HG03103 (cell line): Measurements from ENCODE around the gene KREMEN1.

Experiments
- ATAC-seq: cut with Tn5 transposase; IDR thresholded peaks from one replicate; pipeline ENCODE4 v1.9.1; 2021; ENCODE audit warnings: low read depth; ENCODE audit not compliant: unreplicated experiment

KREMEN1 gene

GRCh38 chr22:29202212-29203192 lies 129.7 kb downstream of the KREMEN1 start:
- peak; percentile 53 for ATAC-seq

- ATAC-seq, result no peak
Measured at GRCh38 chr22:29203488-29204454, 130.9 kb downstream of the KREMEN1 start.

DNA sequence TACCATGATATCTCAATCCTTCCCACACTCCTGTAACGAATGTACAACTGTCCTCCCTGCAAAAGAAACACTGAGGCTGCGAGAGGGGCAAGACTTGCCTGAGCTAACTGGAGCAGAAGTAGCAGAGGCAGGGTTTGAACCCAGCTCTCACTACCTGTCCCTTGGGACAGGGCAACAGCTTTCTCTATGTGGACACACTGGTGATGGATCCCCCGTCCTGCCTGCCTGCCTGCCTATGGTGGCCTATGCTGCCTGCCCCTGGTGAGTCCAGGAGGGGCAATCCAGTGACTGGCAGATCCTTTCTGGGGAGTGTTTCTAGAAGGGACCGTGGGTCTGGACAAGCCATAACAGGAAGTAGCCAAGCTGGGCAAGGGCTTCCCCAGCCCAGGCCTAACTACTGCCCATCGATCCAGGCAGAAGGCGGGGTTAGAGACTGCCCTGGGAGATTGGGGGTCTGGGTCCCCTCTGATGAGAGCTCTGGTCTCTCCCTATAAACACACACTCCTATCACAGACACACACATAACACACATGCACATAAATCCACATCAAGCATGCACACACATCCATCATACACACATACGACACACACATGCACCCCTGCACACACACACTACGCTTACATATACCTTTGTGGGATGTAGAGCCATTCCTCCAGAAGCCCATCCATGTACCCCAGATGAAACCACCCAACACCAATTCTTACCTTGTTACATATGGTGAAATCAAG lies 131.8 kb downstream of the KREMEN1 start:
- no peak for ATAC-seq

- no peak for ATAC-seq
Measured at GRCh38 chr22:29205252-29205593, 132.4 kb downstream of the KREMEN1 start.

DNA sequence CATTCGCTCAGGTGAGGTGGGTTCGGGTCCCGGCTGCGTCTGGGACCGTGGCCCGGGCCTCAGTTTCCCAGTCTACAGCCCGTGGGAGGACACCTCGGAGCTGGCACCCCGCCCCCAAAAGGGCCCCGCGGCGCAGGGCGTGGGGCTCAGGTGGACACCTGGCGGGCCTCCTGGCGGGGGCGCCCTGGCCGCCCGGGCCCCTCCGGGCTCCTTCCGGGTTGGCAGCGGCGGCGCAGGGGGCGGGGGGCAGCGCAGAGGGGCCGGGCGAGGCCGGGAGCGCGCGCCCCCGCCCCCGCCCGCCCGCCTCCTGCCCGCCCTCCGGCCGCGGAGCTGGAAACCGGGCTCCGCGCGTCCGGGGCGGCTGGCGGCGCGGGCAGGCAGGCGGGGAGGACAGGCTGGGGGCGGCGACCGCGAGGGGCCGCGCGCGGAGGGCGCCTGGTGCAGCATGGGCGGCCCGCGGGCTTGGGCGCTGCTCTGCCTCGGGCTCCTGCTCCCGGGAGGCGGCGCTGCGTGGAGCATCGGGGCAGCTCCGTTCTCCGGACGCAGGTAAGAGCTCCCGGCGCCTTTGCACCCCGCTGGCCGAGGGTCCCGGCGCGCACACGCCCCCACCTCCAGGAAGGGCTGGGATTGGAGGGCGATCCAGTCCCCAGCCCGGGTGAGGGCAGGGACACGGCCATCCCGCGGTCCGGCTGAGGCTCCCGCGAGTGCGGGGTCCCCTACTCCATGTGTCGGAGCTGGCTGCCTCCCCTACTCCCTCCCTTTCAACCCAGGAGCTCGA lies 132.9 kb downstream of the KREMEN1 start, which contains the start of gene EMID1:
Gene EMID1 (plus strand): TSS at position 303 of the 778 bp plus-strand sequence. CDS start 143 bp downstream, at position 446.
- no peak for ATAC-seq

GRCh38 chr22:29206372-29207242 lies 133.8 kb downstream of the KREMEN1 start:
- ATAC-seq, result no peak

GRCh38 chr22:29207243-29207550 lies 134.4 kb downstream of the KREMEN1 start:
- ATAC-seq, result no peak

DNA sequence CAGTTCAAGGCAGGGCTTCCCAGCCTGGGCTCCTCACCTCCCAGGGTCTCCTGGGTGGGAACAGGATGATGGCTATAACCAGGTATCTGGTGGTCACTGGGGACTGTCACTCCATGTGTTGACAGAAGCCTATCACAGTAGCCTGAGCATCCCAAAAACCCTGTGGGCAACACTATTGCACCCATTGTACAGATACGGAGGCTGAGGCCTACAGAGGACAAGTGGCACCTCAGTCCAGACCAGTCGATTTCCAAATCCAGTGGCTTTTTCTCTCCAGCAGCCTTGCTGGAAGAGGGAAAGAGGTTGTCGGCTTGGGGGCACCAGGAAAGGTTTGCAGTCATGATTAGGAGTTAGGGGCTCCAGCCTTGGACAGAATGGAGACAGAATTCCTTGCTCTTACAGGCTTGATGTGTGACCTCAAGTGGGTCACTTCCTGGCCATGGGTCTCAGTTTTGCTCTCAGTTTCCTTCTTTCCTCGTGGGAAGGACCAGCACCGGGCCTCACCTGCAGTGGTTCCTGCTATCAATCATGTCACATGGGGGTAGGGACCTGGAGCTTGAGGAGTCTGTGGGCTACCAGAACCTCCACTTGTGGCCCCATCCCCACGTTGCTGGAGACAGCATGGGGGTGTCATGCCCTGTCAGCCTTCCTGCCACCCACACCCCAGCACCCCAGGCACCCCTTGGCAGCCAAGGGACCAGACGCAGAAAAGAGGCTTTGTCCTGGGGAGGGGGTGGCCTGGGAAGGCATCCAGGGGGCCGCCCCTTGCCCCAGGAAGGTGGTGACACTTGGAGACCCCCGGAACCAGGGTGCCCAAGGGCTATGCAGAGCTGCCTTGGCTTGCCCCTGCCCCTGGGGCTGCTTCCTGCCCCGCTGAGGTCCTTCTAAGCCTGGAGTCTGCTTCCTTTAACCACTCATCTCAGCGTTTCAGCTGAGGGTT lies 135.0 kb downstream of the KREMEN1 start:
- ATAC-seq, result no peak

- no peak for ATAC-seq
Measured at GRCh38 chr22:29208502-29208862, 135.6 kb downstream of the KREMEN1 start.

DNA sequence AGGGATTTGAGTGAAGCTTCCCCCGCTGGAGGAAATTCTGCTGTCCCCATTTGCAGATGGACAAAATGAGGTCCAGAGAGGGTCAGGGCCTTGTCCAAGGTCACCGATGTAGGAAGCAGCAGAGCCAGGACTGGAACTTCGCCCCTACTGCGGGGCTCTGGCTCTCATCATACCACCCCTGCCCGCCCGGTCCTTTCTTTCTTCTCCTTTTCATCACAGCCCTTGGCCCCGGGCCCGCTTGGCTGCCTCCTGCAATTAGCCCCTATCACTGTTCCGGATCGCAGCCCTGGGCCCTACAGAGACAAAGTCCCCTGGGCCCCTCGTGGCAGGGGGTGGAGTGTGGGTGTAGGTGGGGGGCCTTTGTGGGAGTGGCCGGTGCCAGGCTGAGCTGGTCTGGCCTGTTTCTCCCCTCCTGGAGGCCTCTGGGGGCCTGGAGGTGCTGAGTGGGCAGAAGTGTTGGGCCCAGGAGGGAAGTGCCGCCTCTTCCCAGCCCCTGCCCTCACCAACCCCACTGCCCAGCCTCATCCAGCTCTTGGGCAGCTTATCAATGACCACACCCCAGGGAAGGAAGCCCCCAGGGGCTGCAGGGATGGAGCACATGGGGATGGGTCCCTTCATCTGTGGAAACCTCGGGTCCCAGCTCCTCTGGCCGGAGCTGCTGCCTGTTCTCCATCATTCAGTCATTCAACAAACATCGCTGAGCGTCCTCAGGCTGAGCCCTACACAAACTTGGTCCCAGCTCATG lies 136.2 kb downstream of the KREMEN1 start:
- no peak for ATAC-seq

DNA sequence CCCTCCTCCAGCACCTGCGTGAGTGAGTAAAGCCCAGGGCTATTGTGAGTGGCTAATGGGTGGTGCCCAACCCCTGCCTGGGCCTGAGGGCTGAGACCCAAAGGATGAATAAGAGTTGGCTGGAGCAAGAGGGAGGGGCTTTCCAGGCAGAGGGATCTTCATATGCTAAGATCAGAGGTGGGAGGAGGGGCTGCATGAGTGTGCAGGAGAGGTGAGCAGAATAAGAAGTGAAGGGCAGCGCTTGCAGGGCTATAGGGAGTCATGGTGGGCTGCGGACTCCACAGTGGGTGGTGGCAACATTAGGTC lies 136.7 kb downstream of the KREMEN1 start:
- ATAC-seq, result no peak

GRCh38 chr22:29211066-29211465 lies 138.2 kb downstream of the KREMEN1 start:
- ATAC-seq, result no peak

DNA sequence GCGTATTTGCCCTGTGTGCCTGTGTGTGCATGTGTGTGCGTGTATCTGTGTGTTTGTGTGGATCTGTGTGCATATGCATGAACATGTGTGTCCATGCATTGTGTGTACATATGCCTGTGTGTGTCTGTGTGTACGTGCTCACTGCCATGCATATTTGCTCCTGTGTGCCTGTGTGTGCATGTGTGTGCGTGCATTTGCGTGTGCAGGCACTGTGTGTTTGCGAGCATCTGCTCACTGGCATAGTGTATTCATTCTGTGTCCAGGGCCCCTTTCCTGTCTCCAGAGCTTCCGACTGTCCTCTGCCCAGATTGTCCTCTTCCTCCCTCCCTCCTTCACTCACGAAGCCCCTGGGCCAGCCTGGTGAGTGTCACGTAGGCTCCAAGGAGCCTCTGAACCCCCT lies 138.6 kb downstream of the KREMEN1 start:
- ATAC-seq, result no peak

DNA sequence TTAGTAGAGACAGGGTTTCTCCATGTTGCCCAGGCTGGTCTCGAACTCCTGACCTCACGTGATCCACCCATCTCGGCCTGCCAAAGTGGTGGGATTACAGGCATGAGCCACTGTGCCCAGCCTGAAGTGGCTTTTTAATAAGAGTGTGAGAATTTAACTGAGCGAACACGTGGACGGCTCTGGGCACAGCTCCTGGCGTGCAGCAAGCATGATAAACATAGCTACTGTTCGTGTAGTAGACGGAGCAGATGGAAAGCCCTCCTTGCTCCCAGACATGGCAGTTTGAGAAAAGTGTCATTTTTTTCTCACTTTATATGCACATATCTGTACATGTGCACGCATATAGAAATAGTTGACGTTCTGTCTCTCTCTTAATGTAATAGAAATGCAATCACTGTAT lies 139.9 kb downstream of the KREMEN1 start:
- no peak for ATAC-seq

DNA sequence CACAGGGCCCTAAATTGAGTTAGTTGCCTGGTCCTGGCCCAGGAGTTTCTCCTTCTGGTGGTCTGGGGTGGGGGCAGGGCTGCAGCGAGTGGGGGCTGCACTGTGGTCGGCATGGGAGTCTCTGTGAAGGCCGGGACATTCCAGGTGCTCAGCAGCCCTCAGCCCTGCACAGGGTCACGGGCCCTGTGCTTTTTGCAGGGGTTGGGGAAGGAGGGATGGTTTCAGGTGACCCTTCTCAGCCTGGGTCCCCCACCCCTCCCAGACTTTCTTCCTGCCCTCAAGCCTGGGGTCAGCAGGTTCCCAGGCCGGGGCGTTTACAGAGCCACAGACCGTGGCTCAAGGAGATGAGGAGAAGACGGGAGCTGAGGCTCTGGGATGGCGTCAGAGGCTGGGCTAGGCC lies 140.7 kb downstream of the KREMEN1 start:
- ATAC-seq, result no peak

- ATAC-seq, result no peak
Measured at GRCh38 chr22:29214232-29214631, 141.4 kb downstream of the KREMEN1 start.
